ENCODE measurements around the gene SPRR1B. TPM values are rescaled to one million over a fixed set of nuclear protein-coding genes. Genes with fewer than 3 reads are reported as not detected.

The SPRR1B gene
- 1 to 10 TPM in 2 of 4 donors, under 1 TPM in 1, not detected in 1; 0.27 to 3.2 (median 1.6) TPM for polyA plus RNA-seq
- long read RNA-seq, donor 1 = 0 reads
- long read RNA-seq, donor 2 = 0 reads
- long read RNA-seq, donor 3 = 0 reads
- long read RNA-seq, donor 4 = 0 reads
- long read RNA-seq, donor 5 = 0 reads
- long read RNA-seq, donor 6 = 0 reads
- long read RNA-seq, donor 7 = 0 reads
- long read RNA-seq, donor 8 = 0 reads
- long read RNA-seq, donor 9 = 0 reads
- long read RNA-seq, donor 10 = 0 reads

GRCh38 chr1:153030895-153031294 is at the start of gene SPRR1B:
SPRR1B (plus strand) TSS chr1:153031203; CDS start chr1:153032346, 1,143 bp downstream.
- H3K4me1 ChIP-seq (ENCODE audit: control insufficient read depth in 3 of 3, insufficient read depth in 2 of 3, low read depth in 1 of 3, low read length in 2 of 3) = no peaks in the 10 kb centered on the region
- FAIRE-seq (no peak), DNase-seq (no peak)
- no peak within 1 kb of the TSS for H3K4me3 ChIP-seq (ENCODE audit: low read depth in 1 of 3, low read length in 3 of 3)
- H3K9me3 ChIP-seq (ENCODE audit: control insufficient read depth in 2 of 2, insufficient read depth in 1 of 2, low read depth in 1 of 2, low read length in 1 of 2) = no peaks in the 10 kb centered on the region
- no peak within 1 kb of the TSS for H3K27ac ChIP-seq (ENCODE audit: low read depth in 1 of 3, low read length in 2 of 3)
- H3K36me3 ChIP-seq (ENCODE audit: control insufficient read depth in 3 of 3, insufficient read depth in 2 of 3, low read depth in 1 of 3, low read length in 3 of 3) = no peaks in the 10 kb centered on the region
- no peaks in the 10 kb centered on the region for H3K27me3 ChIP-seq (ENCODE audit: control insufficient read depth in 3 of 3, insufficient read depth in 3 of 3, low read length in 3 of 3)

DNA sequence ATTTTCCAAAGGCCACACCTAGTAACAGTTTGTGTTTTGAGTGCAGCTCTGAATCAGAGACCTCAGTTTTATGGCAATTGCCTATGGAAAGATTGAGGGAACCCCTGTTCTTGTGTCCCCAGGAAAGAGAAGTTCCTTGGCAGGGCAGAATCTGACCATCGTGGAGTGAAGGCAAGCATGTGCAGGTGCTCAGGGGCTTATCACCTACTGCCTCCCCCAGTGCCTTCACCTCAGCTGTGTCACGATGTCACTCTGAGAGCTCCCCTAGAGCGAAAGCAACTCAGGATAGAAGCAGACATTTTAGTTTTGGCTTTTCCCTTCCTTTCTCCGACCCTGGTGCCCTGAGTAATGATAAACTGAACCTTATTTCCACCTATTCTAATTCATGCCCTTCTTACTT is 48.9 kb upstream of the SPRR1B start:
- WGBS, 3 donors = 78 to 89% (median 81%) methylated on average over 4 of the region's 4 CpGs
- H3K9me3 ChIP-seq (ENCODE audit: control insufficient read depth in 2 of 2, insufficient read depth in 1 of 2, low read depth in 1 of 2, low read length in 1 of 2) = no peaks in the 10 kb centered on the region
- H3K4me3 ChIP-seq (ENCODE audit: low read depth in 1 of 3, low read length in 3 of 3) = no peak overlapping the region
- H3K27ac ChIP-seq (ENCODE audit: low read depth in 1 of 3, low read length in 2 of 3) = no peak overlapping the region
- peaks cover 0 to 6% (median 4%) of the 10 kb centered on the region in 3 donors for H3K27me3 ChIP-seq (ENCODE audit: control insufficient read depth in 3 of 3, insufficient read depth in 3 of 3, low read length in 3 of 3)
- no peak for FAIRE-seq
- DNase-seq = no peak
- H3K36me3 ChIP-seq (ENCODE audit: control insufficient read depth in 3 of 3, insufficient read depth in 2 of 3, low read depth in 1 of 3, low read length in 3 of 3) = no peaks in the 10 kb centered on the region
- peaks cover 0 to 21% (median 0%) of the 10 kb centered on the region in 3 donors for H3K4me1 ChIP-seq (ENCODE audit: control insufficient read depth in 3 of 3, insufficient read depth in 2 of 3, low read depth in 1 of 3, low read length in 2 of 3)

DNA sequence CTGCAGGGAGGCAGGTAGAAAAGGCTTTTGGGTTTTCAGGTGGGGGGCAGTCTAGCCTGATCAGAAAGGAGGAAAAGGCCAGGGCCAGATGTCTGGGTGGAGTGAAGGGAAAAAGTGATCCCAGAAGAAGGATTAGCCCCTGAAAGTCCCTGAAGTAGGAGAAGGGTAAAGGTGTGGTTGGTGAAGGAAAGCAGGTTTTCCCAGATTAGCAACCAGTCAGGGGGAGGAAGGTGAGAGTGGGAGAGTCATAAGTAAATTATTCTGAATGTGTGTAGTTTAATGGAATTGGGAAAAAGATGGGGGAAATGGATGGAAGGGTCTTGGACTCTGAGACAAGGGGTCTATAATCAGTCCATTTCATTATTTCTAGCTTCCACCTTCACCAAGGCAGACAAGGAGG is 47.8 kb upstream of the SPRR1B start:
- H3K36me3 ChIP-seq (ENCODE audit: control insufficient read depth in 3 of 3, insufficient read depth in 2 of 3, low read depth in 1 of 3, low read length in 3 of 3) = no peaks in the 10 kb centered on the region
- no peak overlapping the region for H3K4me3 ChIP-seq (ENCODE audit: low read depth in 1 of 3, low read length in 3 of 3)
- no peak overlapping the region for H3K27ac ChIP-seq (ENCODE audit: low read depth in 1 of 3, low read length in 2 of 3)
- H3K4me1 ChIP-seq (ENCODE audit: control insufficient read depth in 3 of 3, insufficient read depth in 2 of 3, low read depth in 1 of 3, low read length in 2 of 3) = peaks cover 0 to 21% (median 0%) of the 10 kb centered on the region in 3 donors
- no peaks in the 10 kb centered on the region for H3K9me3 ChIP-seq (ENCODE audit: control insufficient read depth in 2 of 2, insufficient read depth in 1 of 2, low read depth in 1 of 2, low read length in 1 of 2)
- peaks cover 0 to 6% (median 4%) of the 10 kb centered on the region in 3 donors for H3K27me3 ChIP-seq (ENCODE audit: control insufficient read depth in 3 of 3, insufficient read depth in 3 of 3, low read length in 3 of 3)
- FAIRE-seq = no peak
- no peak for DNase-seq

DNA sequence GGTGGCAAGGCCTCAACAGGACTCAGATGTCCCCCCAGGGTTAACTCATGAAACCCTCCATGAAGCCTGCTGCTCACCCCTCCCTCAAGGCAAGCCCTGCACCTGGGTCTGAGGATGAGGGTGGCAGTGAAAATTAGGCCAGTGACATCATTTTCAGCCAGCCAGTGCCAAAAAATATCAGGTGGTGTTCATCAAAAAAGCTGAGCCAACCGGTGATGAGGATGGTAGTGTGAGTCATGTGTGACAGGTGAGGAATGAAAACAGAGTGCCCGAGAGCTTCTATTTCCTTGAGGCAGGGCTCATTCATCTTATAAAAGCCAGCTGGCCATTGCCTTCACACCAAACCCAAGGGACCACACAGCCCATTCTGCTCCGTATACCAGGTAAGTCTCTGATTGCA is 47.3 kb upstream of the SPRR1B start, which contains the start of gene SPRR1A:
Gene SPRR1A, plus strand, starts transcription at position 339 of the 400 bp plus-strand sequence. CDS start 1,150 bp downstream, outside the sequence.
- 46 to 78% (median 51%) methylated on average over 3 of the region's 3 CpGs for WGBS, 3 donors
- Histone ChIP-seq H3K4me1 (ENCODE audit: control insufficient read depth in 3 of 3, insufficient read depth in 2 of 3, low read depth in 1 of 3, low read length in 2 of 3) (peaks cover 0 to 21% (median 0%) of the 10 kb centered on the region in 3 donors), H3K27ac (ENCODE audit: low read depth in 1 of 3, low read length in 2 of 3) (no peak within 1 kb of the TSS), H3K9me3 (ENCODE audit: control insufficient read depth in 2 of 2, insufficient read depth in 1 of 2, low read depth in 1 of 2, low read length in 1 of 2) (no peaks in the 10 kb centered on the region), H3K4me3 (ENCODE audit: low read depth in 1 of 3, low read length in 3 of 3) (no peak within 1 kb of the TSS), H3K27me3 (ENCODE audit: control insufficient read depth in 3 of 3, insufficient read depth in 3 of 3, low read length in 3 of 3) (peaks cover 0 to 6% (median 4%) of the 10 kb centered on the region in 3 donors), H3K36me3 (ENCODE audit: control insufficient read depth in 3 of 3, insufficient read depth in 2 of 3, low read depth in 1 of 3, low read length in 3 of 3) (no peaks in the 10 kb centered on the region)
- DNase-seq = no peak
- FAIRE-seq = no peak

DNA sequence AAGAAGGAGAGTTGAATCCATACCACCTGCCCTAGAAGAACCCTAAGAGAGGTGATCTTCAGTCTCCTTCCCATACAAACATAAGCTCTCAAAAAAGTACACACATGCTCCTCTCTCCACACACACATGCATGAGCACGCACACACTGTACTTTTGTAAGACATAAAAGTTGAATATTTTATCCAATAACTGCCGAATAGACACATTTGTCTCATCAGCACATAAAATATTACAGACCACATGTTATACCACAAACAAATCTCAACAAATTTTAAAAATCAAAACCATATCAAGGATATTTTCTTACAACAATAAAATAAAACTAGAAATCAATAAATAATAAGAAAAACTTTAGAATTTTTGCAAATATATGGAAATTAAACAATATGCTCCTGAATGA is 44.4 kb upstream of the SPRR1B start:
- no peak for FAIRE-seq

DNA sequence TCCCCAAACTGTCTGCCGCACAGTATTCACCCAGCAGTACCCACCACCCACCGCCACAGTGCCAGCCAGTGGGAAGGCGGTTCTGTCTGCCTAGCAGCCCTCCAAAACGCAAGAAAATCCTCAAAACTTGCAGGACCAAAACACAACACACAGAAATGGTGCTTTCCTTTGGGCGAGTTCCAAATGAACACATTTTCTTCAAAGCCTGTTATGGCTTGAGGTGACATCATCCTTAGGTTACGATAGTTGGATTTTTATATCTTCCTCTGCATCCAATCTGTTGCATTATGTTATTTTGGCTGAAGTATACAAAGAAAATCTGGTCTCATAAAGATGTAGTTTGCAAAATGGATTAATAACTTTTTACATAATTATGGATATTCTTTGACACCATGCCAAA is 37.8 kb upstream of the SPRR1B start:
- no peak overlapping the region for H3K27ac ChIP-seq (ENCODE audit: low read depth in 1 of 3, low read length in 2 of 3)
- 73 to 76% (median 75%) methylated on average over 6 of the region's 6 CpGs for WGBS, 3 donors
- FAIRE-seq (no peak), DNase-seq (no peak)
- H3K36me3 ChIP-seq (ENCODE audit: control insufficient read depth in 3 of 3, insufficient read depth in 2 of 3, low read depth in 1 of 3, low read length in 3 of 3) = no peaks in the 10 kb centered on the region
- no peak overlapping the region for H3K4me3 ChIP-seq (ENCODE audit: low read depth in 1 of 3, low read length in 3 of 3)
- no peaks in the 10 kb centered on the region for H3K9me3 ChIP-seq (ENCODE audit: control insufficient read depth in 2 of 2, insufficient read depth in 1 of 2, low read depth in 1 of 2, low read length in 1 of 2)
- no peaks in the 10 kb centered on the region for H3K27me3 ChIP-seq (ENCODE audit: control insufficient read depth in 3 of 3, insufficient read depth in 3 of 3, low read length in 3 of 3)
- H3K4me1 ChIP-seq (ENCODE audit: control insufficient read depth in 3 of 3, insufficient read depth in 2 of 3, low read depth in 1 of 3, low read length in 2 of 3) = no peaks in the 10 kb centered on the region

More for the DNA sequence above, 44.4 kb upstream of the SPRR1B start:
- Histone ChIP-seq H3K27ac (ENCODE audit: low read depth in 1 of 3, low read length in 2 of 3) (no peak overlapping the region), H3K27me3 (ENCODE audit: control insufficient read depth in 3 of 3, insufficient read depth in 3 of 3, low read length in 3 of 3) (peaks cover 0 to 6% (median 4%) of the 10 kb centered on the region in 3 donors), H3K36me3 (ENCODE audit: control insufficient read depth in 3 of 3, insufficient read depth in 2 of 3, low read depth in 1 of 3, low read length in 3 of 3) (no peaks in the 10 kb centered on the region), H3K9me3 (ENCODE audit: control insufficient read depth in 2 of 2, insufficient read depth in 1 of 2, low read depth in 1 of 2, low read length in 1 of 2) (no peaks in the 10 kb centered on the region), H3K4me1 (ENCODE audit: control insufficient read depth in 3 of 3, insufficient read depth in 2 of 3, low read depth in 1 of 3, low read length in 2 of 3) (peaks cover 0 to under 1% (median 0%) of the 10 kb centered on the region in 3 donors), H3K4me3 (ENCODE audit: low read depth in 1 of 3, low read length in 3 of 3) (no peak overlapping the region)
- 88 to 91% (median 89%) methylated on average over 2 of the region's 2 CpGs for WGBS, 3 donors
- DNase-seq = no peak

DNA sequence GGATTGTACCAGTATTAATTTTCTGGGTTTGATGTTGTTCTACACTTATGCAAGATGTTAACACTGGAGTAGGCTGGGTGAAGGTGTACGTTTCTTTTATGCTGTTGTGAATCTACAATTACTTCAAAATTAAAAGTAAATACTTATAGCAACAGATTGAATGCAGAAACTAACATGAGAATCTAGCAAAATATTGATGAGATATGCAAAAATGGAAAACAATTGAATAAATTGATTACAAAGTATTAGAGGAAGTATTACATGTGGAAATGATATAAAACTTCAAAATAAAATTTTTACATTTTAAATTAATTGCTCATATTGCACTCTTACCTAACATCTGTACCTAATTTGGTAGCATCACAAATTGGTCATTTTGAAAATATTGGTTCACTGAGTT is 35.2 kb upstream of the SPRR1B start:
- 18 to 32% (median 31%) methylated on average over 1 of the region's 1 CpG for WGBS, 3 donors
- no peaks in the 10 kb centered on the region for H3K4me1 ChIP-seq (ENCODE audit: control insufficient read depth in 3 of 3, insufficient read depth in 2 of 3, low read depth in 1 of 3, low read length in 2 of 3)
- H3K9me3 ChIP-seq (ENCODE audit: control insufficient read depth in 2 of 2, insufficient read depth in 1 of 2, low read depth in 1 of 2, low read length in 1 of 2) = no peaks in the 10 kb centered on the region
- H3K4me3 ChIP-seq (ENCODE audit: low read depth in 1 of 3, low read length in 3 of 3) = no peak overlapping the region
- FAIRE-seq = no peak
- H3K36me3 ChIP-seq (ENCODE audit: control insufficient read depth in 3 of 3, insufficient read depth in 2 of 3, low read depth in 1 of 3, low read length in 3 of 3) = no peaks in the 10 kb centered on the region
- no peaks in the 10 kb centered on the region for H3K27me3 ChIP-seq (ENCODE audit: control insufficient read depth in 3 of 3, insufficient read depth in 3 of 3, low read length in 3 of 3)
- H3K27ac ChIP-seq (ENCODE audit: low read depth in 1 of 3, low read length in 2 of 3) = no peak overlapping the region
- DNase-seq = no peak

DNA sequence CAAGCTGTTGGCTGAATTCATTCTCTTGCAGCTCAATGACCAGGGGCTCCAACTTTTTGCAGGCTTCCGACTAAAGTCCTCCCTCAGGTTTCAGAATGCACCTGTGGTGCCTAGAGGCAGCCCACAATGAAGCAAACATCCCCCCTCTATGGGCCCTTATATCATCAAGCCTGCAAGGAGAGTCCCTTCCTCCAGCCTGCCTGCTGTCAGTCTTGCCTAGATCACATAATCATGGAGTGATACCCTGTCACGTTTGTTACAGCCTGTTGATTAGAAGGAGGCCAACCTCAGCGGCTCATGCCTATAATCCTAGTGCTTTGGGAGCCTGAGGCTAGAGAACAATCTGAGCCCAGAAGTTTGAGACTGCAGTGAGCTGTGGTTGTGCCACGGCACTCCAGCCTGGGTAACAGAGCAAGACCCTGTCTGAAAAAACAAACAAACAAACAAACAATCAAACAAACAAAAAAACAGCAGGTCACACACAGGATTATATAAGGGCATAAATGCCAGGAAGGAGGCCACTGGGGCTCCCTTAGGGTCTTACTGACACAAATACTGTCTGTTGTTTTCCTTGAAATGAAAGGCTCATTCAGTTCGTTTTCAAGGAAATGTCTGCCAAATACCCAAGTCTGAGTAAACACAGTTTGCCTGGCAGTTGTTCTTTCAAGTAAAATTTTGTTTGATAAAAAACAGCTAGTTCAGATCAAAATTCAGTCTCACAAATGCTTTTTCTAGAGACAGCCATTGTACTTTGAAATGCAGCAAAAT is 34.2 kb upstream of the SPRR1B start:
- 18 to 23% (median 22%) methylated on average over 5 of the region's 5 CpGs for WGBS, 3 donors
- no peaks in the 10 kb centered on the region for H3K9me3 ChIP-seq (ENCODE audit: control insufficient read depth in 2 of 2, insufficient read depth in 1 of 2, low read depth in 1 of 2, low read length in 1 of 2)
- DNase-seq (no peak), FAIRE-seq (no peak)
- no peaks in the 10 kb centered on the region for H3K27me3 ChIP-seq (ENCODE audit: control insufficient read depth in 3 of 3, insufficient read depth in 3 of 3, low read length in 3 of 3)
- H3K27ac ChIP-seq (ENCODE audit: low read depth in 1 of 3, low read length in 2 of 3) = no peak overlapping the region
- H3K36me3 ChIP-seq (ENCODE audit: control insufficient read depth in 3 of 3, insufficient read depth in 2 of 3, low read depth in 1 of 3, low read length in 3 of 3) = no peaks in the 10 kb centered on the region
- no peak overlapping the region for H3K4me3 ChIP-seq (ENCODE audit: low read depth in 1 of 3, low read length in 3 of 3)
- H3K4me1 ChIP-seq (ENCODE audit: control insufficient read depth in 3 of 3, insufficient read depth in 2 of 3, low read depth in 1 of 3, low read length in 2 of 3) = no peaks in the 10 kb centered on the region

All from small intestine (tissue), 16 donors.